Endothelial cell of umbilical vein (primary cell): ENCODE results near the gene SPRING1. TPM values are rescaled to one million over a fixed set of nuclear protein-coding genes. Genes with fewer than 3 reads are reported as not detected.

Experiments used
- BruUV-seq: library from RNA; stranded (reverse); fragments of 400-500 nt; replicated peaks from 2 replicates; lab custom pipeline; 2021; lab: Mats Ljungman, UMichigan
- CTCF ChIA-PET: fragments of 300-600, 350-600 bp; sonication (Branson Sonifier 250); formaldehyde crosslinking; loops from one replicate; lab custom pipeline; 2021; ENCODE audit warnings: antibody characterized with exemption, inconsistent platforms; lab: Charles Lee
- POLR2A ChIA-PET: fragments of 300-600, 350-600 bp; sonication (Branson Sonifier 250); formaldehyde crosslinking; loops from one replicate; lab custom pipeline; 2021; ENCODE audit warnings: antibody characterized with exemption, inconsistent platforms; lab: Charles Lee
- DNase-seq: peaks from one replicate; pipeline ENCODE4 v3.0.0-alpha.2; 2011; ENCODE audit warnings: low read depth, low spot score
- FAIRE-seq: peaks from 2 replicates; lab custom pipeline; 2011; peaks lifted over from hg19 to GRCh38; lab: Jason Lieb, UNC
- H2AFZ ChIP-seq: 2 replicates; pipeline ENCODE4 v1.6.0; 2012; ENCODE audit warnings: low read depth, low read length, control low read depth, inconsistent platforms
- H3K27ac ChIP-seq: 2 replicates; pipeline ENCODE4 v1.5.1; 2011; ENCODE audit warnings: low read depth, mild to moderate bottlenecking, control low read depth, low read length, moderate library complexity; ENCODE audit not compliant: insufficient read depth
- H3K27me3 ChIP-seq, 2 experiments: 2 replicates each; pipeline versions ENCODE4 v1.6.0 to v1.6.1; 2011; ENCODE audit warnings: low read length in 2 of 2, mixed read lengths in 1 of 2; ENCODE audit not compliant: control insufficient read depth in 2 of 2, insufficient read depth in 2 of 2
- H3K36me3 ChIP-seq, 2 experiments: 2 replicates in 1 of 2; 3 replicates in 1 of 2; pipeline ENCODE4 v1.5.1; 2011; ENCODE audit warnings: low read length in 2 of 2, mild to moderate bottlenecking in 1 of 2, moderate library complexity in 1 of 2; ENCODE audit not compliant: control insufficient read depth in 2 of 2, insufficient read depth in 2 of 2; ENCODE audit errors: extremely low read depth in 1 of 2
- H3K4me1 ChIP-seq: 3 replicates; pipeline ENCODE4 v1.5.1; 2011; ENCODE audit warnings: mild to moderate bottlenecking, low read length; ENCODE audit not compliant: control insufficient read depth, insufficient read depth; ENCODE audit errors: extremely low read depth
- H3K4me2 ChIP-seq: 2 replicates; pipeline ENCODE4 v1.6.1; 2011; ENCODE audit warnings: low read length, control low read depth, mixed read lengths; ENCODE audit not compliant: insufficient read depth
- H3K4me3 ChIP-seq, 3 experiments: fragments of 200-600 bp in 1 of 3; sonication (generic), shearing (Covaris generic) in 1 of 3; replicated peaks in 1 of 3; 2 replicates each; pipeline ENCODE4 v1.5.1; 2011 to 2016; ENCODE audit warnings: control low read depth in 3 of 3, low read length in 3 of 3, mild to moderate bottlenecking in 2 of 3, inconsistent platforms in 1 of 3, low read depth in 1 of 3, moderate library complexity in 1 of 3; ENCODE audit not compliant: insufficient read depth in 1 of 3
- H3K79me2 ChIP-seq: 2 replicates; pipeline ENCODE4 v1.6.0; 2012; ENCODE audit warnings: low read length, inconsistent platforms; ENCODE audit not compliant: control insufficient read depth, insufficient read depth
- H3K9ac ChIP-seq: replicated peaks from 2 replicates; pipeline ENCODE3; 2011; ENCODE audit warnings: low read length, control low read depth; ENCODE audit not compliant: insufficient read depth; ENCODE audit errors: extremely low read depth
- H3K9me1 ChIP-seq: replicated peaks from 3 replicates; pipeline ENCODE4 v1.6.0; 2011; ENCODE audit warnings: mild to moderate bottlenecking, low read length; ENCODE audit not compliant: control insufficient read depth, insufficient read depth; ENCODE audit errors: extremely low read depth
- H3K9me3 ChIP-seq: replicated peaks from 2 replicates; pipeline ENCODE4 v1.5.1; 2012; ENCODE audit warnings: low read length, inconsistent platforms; ENCODE audit not compliant: control insufficient read depth, insufficient read depth
- H4K20me1 ChIP-seq: replicated peaks from 2 replicates; pipeline ENCODE3; 2011; ENCODE audit warnings: mild to moderate bottlenecking, low read length; ENCODE audit not compliant: control insufficient read depth, insufficient read depth; ENCODE audit errors: extremely low read depth
- EZH2 ChIP-seq: IDR thresholded peaks from 2 replicates; pipeline ENCODE4 v1.6.1; 2012; ENCODE audit warnings: borderline replicate concordance, low read depth, mild to moderate bottlenecking, moderate library complexity, low read length, inconsistent platforms; ENCODE audit not compliant: severe bottlenecking
- FOS ChIP-seq: IDR thresholded peaks from 2 replicates; pipeline ENCODE4 v1.6.1; 2011; ENCODE audit warnings: mild to moderate bottlenecking, low read length, moderate library complexity, borderline replicate concordance; ENCODE audit not compliant: insufficient read depth
- GATA2 ChIP-seq: IDR thresholded peaks from 2 replicates; pipeline ENCODE4 v1.7.0; 2011; ENCODE audit warnings: low read depth, mild to moderate bottlenecking, moderate library complexity, mixed read lengths, low read length; ENCODE audit not compliant: insufficient read length, insufficient read depth
- JUN ChIP-seq: IDR thresholded peaks from 2 replicates; pipeline ENCODE4 v1.6.1; 2011; ENCODE audit warnings: borderline replicate concordance, low read depth; ENCODE audit not compliant: insufficient read length, insufficient read depth
- MYC ChIP-seq: IDR thresholded peaks from one replicate; pipeline ENCODE4 v1.6.1; 2011; ENCODE audit warnings: mild to moderate bottlenecking, low read depth, low read length
- POLR2A ChIP-seq: IDR thresholded peaks from 2 replicates; pipeline ENCODE4 v1.6.1; 2012; ENCODE audit warnings: low read depth, mild to moderate bottlenecking, control low read depth, low read length
- POLR2AphosphoS5 ChIP-seq: IDR thresholded peaks from 2 replicates; pipeline ENCODE4 v1.6.1; 2012; ENCODE audit warnings: low read depth, mild to moderate bottlenecking, control low read depth, low read length, moderate library complexity; ENCODE audit not compliant: insufficient read depth
- dilution Hi-C: fragments of 300-500 bp; cut with MboI; formaldehyde crosslinking; loops from one replicate; pipeline ENCODE4 v1.15.0; 2019; ENCODE audit warnings: low sequenced_read_pairs; ENCODE audit not compliant: extremely low pct_ligation_motif_present
- intact Hi-C: fragments of 100-400 bp; cut with micrococcal nuclease; formaldehyde crosslinking; loops from one replicate; pipeline ENCODE4 v1.10.0; 2022
- polyA plus RNA-seq, 4 experiments: library from polyadenylated mRNA; depleted of rRNA in 3 of 4; stranded (reverse) in 3 of 4; unstranded in 1 of 4; fragments of >200 nt; gene quantifications; 2 replicates each; pipeline versions ENCODE4 v1.2.1 to v1.2.3, GENCODE V29; 2011 to 2012; ENCODE audit warnings: missing spikeins in 1 of 4
- total RNA-seq: library from RNA; stranded (reverse); gene quantifications from 2 replicates; pipeline ENCODE4 v1.2.3, GENCODE V29; 2021
- TF ChIP-seq, protein P1 (sequence below): IDR thresholded peaks from 2 replicates; pipeline ENCODE4 v1.6.1; 2011; ENCODE audit not compliant: insufficient read depth, insufficient read length
- TF ChIP-seq, protein P2 (sequence below), 2 donors: IDR thresholded peaks; 1 replicate in 1 of 2; 2 replicates in 1 of 2; pipeline ENCODE4 v1.5.1; 2011; ENCODE audit warnings: low read length in 2 of 2, mild to moderate bottlenecking in 2 of 2, moderate library complexity in 2 of 2, control low read depth in 1 of 2, inconsistent platforms in 1 of 2, low read depth in 1 of 2; ENCODE audit not compliant: insufficient read depth in 1 of 2; ENCODE audit errors: extremely low read depth in 1 of 2

The SPRING1 gene
- total and polyA plus RNA-seq, 2 donors (not counting 3 experiments of a cell fraction or from before 2014, with no cell fraction given), result 17.5 to 40.4 TPM

DNA sequence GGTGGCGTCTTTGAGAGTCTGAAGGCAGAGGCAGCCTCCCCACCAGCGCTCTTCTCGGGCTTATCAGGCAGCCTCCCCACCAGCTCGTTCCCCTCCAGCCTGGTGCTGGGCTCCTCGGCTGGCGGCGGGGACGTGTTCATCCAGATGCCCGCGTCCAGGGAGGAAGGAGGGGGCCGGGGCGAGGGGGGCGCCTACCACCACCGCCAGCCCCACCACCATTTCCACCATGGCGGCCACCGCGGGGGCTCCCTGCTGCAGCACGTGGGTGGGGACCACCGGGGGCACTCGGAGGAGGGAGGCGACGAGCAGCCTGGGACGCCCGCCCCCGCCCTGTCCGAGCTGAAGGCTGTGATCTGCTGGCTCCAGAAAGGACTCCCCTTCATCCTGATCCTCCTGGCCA lies 12.0 kb upstream of the SPRING1 start:
- TF ChIP-seq MYC (no peak), POLR2A (no peak), GATA2 (no peak), FOS (no peak), EZH2 (no peak), POLR2AphosphoS5 (no peak), JUN (no peak)
- TF ChIP-seq, protein P1, sequence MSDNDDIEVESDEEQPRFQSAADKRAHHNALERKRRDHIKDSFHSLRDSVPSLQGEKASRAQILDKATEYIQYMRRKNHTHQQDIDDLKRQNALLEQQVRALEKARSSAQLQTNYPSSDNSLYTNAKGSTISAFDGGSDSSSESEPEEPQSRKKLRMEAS, result no peak
- dilution Hi-C loops, result no loop called here
- no peaks in the 10 kb centered on the region for H4K20me1 ChIP-seq

DNA sequence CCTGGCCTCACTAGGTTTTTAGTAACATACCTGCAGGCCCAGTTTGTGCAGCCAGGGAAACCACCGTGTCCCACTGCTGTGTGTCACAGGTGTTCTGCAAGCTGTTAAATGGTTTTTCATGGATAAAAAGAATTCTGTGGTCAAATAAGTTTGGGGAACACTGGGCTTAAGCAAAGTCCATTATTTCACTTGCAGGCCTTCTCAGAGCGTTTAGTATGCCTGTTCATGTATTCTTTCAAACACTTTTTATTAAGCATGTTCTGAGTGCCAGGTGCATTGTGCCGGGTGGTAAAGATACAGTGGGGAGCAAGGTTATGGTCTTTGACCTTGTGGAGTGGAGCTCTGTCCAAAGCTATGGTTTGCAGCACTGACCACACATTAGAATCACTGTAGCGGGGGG lies 7.7 kb upstream of the SPRING1 start:
- intact Hi-C loops (no loop called here), dilution Hi-C loops (no loop called here)
- no peaks in the 10 kb centered on the region for H3K9me3 ChIP-seq
- TF ChIP-seq EZH2 (no peak), FOS (no peak), POLR2A (no peak), JUN (no peak), GATA2 (no peak), POLR2AphosphoS5 (no peak), MYC (no peak)
- TF ChIP-seq, protein P2, sequence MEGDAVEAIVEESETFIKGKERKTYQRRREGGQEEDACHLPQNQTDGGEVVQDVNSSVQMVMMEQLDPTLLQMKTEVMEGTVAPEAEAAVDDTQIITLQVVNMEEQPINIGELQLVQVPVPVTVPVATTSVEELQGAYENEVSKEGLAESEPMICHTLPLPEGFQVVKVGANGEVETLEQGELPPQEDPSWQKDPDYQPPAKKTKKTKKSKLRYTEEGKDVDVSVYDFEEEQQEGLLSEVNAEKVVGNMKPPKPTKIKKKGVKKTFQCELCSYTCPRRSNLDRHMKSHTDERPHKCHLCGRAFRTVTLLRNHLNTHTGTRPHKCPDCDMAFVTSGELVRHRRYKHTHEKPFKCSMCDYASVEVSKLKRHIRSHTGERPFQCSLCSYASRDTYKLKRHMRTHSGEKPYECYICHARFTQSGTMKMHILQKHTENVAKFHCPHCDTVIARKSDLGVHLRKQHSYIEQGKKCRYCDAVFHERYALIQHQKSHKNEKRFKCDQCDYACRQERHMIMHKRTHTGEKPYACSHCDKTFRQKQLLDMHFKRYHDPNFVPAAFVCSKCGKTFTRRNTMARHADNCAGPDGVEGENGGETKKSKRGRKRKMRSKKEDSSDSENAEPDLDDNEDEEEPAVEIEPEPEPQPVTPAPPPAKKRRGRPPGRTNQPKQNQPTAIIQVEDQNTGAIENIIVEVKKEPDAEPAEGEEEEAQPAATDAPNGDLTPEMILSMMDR (IDR thresholded peaks at IDR 0.05; ENCODE audit: extremely low read depth in 1 of 2, insufficient read depth in 1 of 2, low read depth in 1 of 2, low read length in 2 of 2), result no peak
- TF ChIP-seq, protein P1, result no peak
- POLR2A ChIA-PET, result no interaction called here
- no peaks in the 10 kb centered on the region for H4K20me1 ChIP-seq
- H3K27ac ChIP-seq, result no peak overlapping the region
- H3K79me2 ChIP-seq, result no peaks in the 10 kb centered on the region
- no peak for FAIRE-seq
- no peaks in the 10 kb centered on the region for H3K27me3 ChIP-seq
- BruUV-seq, result no TSS peak
- H3K36me3 ChIP-seq, result no peaks in the 10 kb centered on the region
- H3K9ac ChIP-seq, result no peak overlapping the region
- H3K4me3 ChIP-seq, result no peak overlapping the region
- no peak overlapping the region for H2AFZ ChIP-seq
- CTCF ChIA-PET, result interaction anchor here (1.2 kb wide), 1 partner anchor 36 kb away, joined by 3 read pairs; no protein-coding TSS in a partner anchor
- no peak overlapping the region for H3K4me2 ChIP-seq
- DNase-seq, result no peak
- no peaks in the 10 kb centered on the region for H3K4me1 ChIP-seq
- no peaks in the 10 kb centered on the region for H3K9me1 ChIP-seq

More for the DNA sequence above, 12.0 kb upstream of the SPRING1 start:
- no peak overlapping the region for H2AFZ ChIP-seq
- no peaks in the 10 kb centered on the region for H3K79me2 ChIP-seq
- no peaks in the 10 kb centered on the region for H3K27me3 ChIP-seq
- no peak overlapping the region for H3K4me2 ChIP-seq
- H3K4me3 ChIP-seq, result no peak overlapping the region
- no peak for DNase-seq
- intact Hi-C loops, result no loop called here
- H3K4me1 ChIP-seq, result no peaks in the 10 kb centered on the region
- ChIA-PET POLR2A (no interaction called here), CTCF (no interaction called here)
- no peaks in the 10 kb centered on the region for H3K36me3 ChIP-seq
- H3K27ac ChIP-seq, result no peak overlapping the region
- H3K9me1 ChIP-seq, result no peaks in the 10 kb centered on the region
- H3K9me3 ChIP-seq, result no peaks in the 10 kb centered on the region
- H3K9ac ChIP-seq, result no peak overlapping the region
- no TSS peak for BruUV-seq
- FAIRE-seq, result no peak
